ENCODE measurements around the gene RBM26. TPM values are rescaled to one million over a fixed set of nuclear protein-coding genes. Genes with fewer than 3 reads are reported as not detected.

The RBM26 gene
- total RNA-seq, 4 donors from 2014 or later: 23.4 to 78.5 (median 34.2) TPM

- H3K36me3 ChIP-seq: no peaks in the 10 kb centered on the region
- H3K4me3 ChIP-seq: no peak overlapping the region
- no peak overlapping the region for H3K27ac ChIP-seq
- peaks cover 67% of the 10 kb centered on the region for H3K4me1 ChIP-seq
- H3K9me3 ChIP-seq: no peaks in the 10 kb centered on the region
- no peaks in the 10 kb centered on the region for H3K27me3 ChIP-seq
- WGBS: 41% methylated on average over 4 of the region's 4 CpGs
- no peak for DNase-seq (ENCODE audit: low spot score in 2 of 2)
- TF ChIP-seq POLR2A (IDR thresholded peaks at IDR 0.05) (no peak), EP300 (IDR thresholded peaks at IDR 0.05) (no peak), CTCF (IDR thresholded peaks at IDR 0.05) (no peak), POLR2AphosphoS5 (IDR thresholded peaks at IDR 0.05) (no peak)
Observed at GRCh38 chr13:79403113-79403512, 2.9 kb downstream of the RBM26 start.

- Histone ChIP-seq H3K36me3 (no peaks in the 10 kb centered on the region), H3K4me3 (no peak overlapping the region), H3K9me3 (no peaks in the 10 kb centered on the region), H3K27me3 (no peaks in the 10 kb centered on the region), H3K27ac (no peak overlapping the region), H3K4me1 (peaks cover 62% of the 10 kb centered on the region)
- no peak for TF ChIP-seq CTCF (IDR thresholded peaks at IDR 0.05)
- no peak for TF ChIP-seq POLR2AphosphoS5 (IDR thresholded peaks at IDR 0.05)
- no peak for TF ChIP-seq EP300 (IDR thresholded peaks at IDR 0.05)
- no peak for TF ChIP-seq POLR2A (IDR thresholded peaks at IDR 0.05)
- DNase-seq (ENCODE audit: low spot score in 2 of 2): no peak
- WGBS: 59% methylated on average over 2 of the region's 2 CpGs
Observed at GRCh38 chr13:79402679-79403078, 3.4 kb downstream of the RBM26 start.

GRCh38 chr13:79402074-79402635 is 3.9 kb downstream of the RBM26 start:
- H3K4me3 ChIP-seq: no peak overlapping the region
- WGBS: 38% methylated on average over 2 of the region's 2 CpGs
- no peaks in the 10 kb centered on the region for H3K27me3 ChIP-seq
- H3K27ac ChIP-seq: no peak overlapping the region
- no peaks in the 10 kb centered on the region for H3K9me3 ChIP-seq
- TF ChIP-seq POLR2AphosphoS5 (IDR thresholded peaks at IDR 0.05) (no peak), CTCF (IDR thresholded peaks at IDR 0.05) (no peak)
- peaks cover 2% of the 10 kb centered on the region for H3K36me3 ChIP-seq
- DNase-seq (ENCODE audit: low spot score in 2 of 2): no peak
- H3K4me1 ChIP-seq: peaks cover 57% of the 10 kb centered on the region

GRCh38 chr13:79401259-79402070 is 4.6 kb downstream of the RBM26 start:
- no peaks in the 10 kb centered on the region for H3K9me3 ChIP-seq
- no peaks in the 10 kb centered on the region for H3K27me3 ChIP-seq
- no peak for TF ChIP-seq CTCF (IDR thresholded peaks at IDR 0.05)
- no peak for TF ChIP-seq POLR2AphosphoS5 (IDR thresholded peaks at IDR 0.05)
- TF ChIP-seq EP300 (IDR thresholded peaks at IDR 0.05): no peak
- no peak for TF ChIP-seq POLR2A (IDR thresholded peaks at IDR 0.05)
- no peak overlapping the region for H3K4me3 ChIP-seq
- H3K36me3 ChIP-seq: peaks cover 9% of the 10 kb centered on the region
- WGBS: 64% methylated on average over 2 of the region's 2 CpGs
- no peak overlapping the region for H3K27ac ChIP-seq
- no peak for DNase-seq (ENCODE audit: low spot score in 2 of 2)
- peaks cover 50% of the 10 kb centered on the region for H3K4me1 ChIP-seq

GRCh38 chr13:79398915-79399314 is 7.1 kb downstream of the RBM26 start:
- H3K4me1 ChIP-seq: peaks cover 38% of the 10 kb centered on the region
- no peak for DNase-seq (ENCODE audit: low spot score in 2 of 2)
- WGBS: 50% methylated on average over 1 of the region's 1 CpG
- no peak overlapping the region for H3K4me3 ChIP-seq
- no peak overlapping the region for H3K27ac ChIP-seq
- H3K27me3 ChIP-seq: no peaks in the 10 kb centered on the region
- no peak for TF ChIP-seq POLR2A (IDR thresholded peaks at IDR 0.05)
- TF ChIP-seq POLR2AphosphoS5 (IDR thresholded peaks at IDR 0.05): no peak
- TF ChIP-seq EP300 (IDR thresholded peaks at IDR 0.05): no peak
- TF ChIP-seq CTCF (IDR thresholded peaks at IDR 0.05): no peak
- no peaks in the 10 kb centered on the region for H3K9me3 ChIP-seq
- peaks cover 13% of the 10 kb centered on the region for H3K36me3 ChIP-seq
